Stimulated activated naive CD4-positive, alpha-beta T cell (primary cell): ENCODE results near the gene DAZAP1.

Experiments
- DNase-seq, 6 experiments: peaks; one replicate each; lab custom pipeline; 2025; lab: John Stamatoyannopoulos, UW

The DAZAP1 gene

DNA sequence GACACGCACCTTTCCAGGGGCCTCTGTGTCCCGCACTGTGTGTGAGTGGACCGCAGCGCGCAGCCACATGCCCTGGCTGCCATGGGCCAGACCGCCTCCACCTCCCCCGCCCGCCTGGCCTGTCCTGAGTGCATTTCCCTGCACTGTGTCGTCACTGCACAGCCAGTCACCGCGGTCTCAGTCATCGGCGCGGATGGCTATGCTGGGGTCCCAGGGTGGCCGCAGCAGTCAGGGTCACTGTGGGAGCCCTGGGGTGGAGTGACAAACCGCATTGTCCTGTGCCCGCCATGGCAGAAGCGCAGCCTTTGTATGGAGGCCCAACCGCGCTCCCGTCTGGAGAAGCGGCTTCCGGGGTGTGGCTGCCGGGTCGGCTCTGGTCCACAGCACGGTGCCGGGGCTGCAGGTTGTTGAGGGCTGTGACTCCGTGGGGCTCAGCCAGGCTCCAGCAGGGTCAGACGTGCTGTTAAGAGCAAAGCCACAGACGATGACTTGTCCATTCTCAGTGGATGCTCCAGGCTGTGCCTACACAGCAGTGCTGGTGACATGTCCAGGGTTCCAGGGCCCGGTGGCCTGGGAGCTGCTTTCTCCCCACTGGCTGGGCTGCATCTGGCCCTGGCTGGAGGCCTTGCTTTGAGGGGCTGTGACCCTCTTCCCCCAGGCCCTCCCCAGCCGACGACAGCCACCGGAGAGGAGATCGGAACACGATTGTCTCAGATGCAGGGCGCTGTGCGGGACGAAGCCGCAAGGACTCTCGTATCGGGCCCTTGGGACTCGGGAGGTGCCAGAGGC, 30.0 kb upstream of the DAZAP1 start:
- no peak for DNase-seq

DNA sequence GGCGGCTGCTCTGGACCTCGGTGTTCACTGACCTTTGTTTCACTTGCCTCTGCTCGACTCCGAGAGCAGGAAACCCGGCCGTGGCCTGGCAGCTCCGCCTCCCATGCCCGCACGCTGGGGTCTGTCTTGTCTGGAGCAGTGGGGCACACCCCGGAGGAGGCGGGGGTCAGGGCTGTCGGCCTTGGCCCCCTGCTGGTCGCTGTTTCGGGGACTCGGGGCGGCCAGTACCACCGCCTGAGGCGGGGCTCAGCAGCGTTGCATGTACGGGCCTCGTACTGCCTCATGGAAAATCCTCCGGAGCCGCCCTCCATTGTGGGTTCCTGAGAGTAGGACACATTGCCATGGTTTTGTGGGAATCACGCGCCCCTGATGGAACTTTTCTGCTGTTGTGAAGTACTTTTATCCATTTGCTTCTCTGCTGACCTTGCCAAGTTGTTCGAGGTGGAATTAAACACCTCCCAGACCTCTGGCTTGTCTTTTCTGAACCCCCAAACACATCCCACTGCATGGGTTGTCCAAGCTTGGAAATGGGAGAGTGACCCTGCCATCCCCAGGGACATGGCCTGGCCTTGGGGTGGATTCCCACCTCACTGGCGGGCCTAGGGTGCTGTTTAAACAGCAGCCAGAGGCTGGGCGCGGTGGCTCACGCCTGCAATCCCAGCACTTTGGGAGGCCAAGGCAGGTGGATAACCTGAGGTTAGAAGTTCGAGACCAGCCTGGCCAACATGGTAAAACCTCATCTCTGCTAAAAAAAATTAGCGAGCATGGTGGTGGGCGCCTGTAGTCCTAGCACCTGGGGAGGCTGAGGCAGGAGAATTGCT, 29.2 kb upstream of the DAZAP1 start:
- no peak for DNase-seq

DNA sequence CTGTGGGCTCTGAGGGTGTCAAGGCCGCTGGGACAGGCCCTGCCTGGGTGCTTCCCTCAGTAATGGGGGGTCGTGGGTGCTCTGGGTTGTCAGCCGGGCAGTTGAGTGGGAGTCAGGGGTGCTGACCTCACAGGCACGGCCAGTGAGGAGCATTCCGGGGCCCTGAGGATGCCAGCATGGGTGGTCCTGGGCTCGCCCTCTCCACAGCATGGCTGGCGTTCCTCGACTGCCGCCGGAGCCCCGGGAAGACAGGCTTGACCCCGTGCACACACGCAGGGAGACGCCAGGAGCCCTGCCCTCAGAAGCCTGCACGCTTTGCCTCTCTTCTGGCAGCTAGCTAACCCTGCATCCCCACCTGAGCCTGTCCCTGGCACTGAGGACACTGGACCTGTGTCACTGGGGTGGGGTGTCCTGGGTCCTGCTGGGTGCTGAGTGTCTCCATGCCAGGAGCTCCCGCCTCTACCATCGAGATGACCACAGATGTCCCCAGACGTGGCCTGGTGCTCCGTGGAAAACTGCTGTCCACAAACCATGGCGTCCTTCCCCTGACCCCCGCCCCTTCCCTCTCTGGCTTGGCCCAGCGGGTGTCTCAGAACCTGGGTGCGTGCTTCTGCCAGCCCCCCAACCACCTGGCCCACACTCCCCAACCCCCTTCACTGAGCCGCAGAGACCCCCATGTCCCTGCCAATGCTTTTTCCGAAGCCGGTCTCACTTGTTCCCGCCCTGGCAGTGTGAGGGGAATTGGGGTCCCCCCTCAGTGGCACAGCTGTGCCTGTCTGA, 28.1 kb upstream of the DAZAP1 start:
- no peak for DNase-seq

DNA sequence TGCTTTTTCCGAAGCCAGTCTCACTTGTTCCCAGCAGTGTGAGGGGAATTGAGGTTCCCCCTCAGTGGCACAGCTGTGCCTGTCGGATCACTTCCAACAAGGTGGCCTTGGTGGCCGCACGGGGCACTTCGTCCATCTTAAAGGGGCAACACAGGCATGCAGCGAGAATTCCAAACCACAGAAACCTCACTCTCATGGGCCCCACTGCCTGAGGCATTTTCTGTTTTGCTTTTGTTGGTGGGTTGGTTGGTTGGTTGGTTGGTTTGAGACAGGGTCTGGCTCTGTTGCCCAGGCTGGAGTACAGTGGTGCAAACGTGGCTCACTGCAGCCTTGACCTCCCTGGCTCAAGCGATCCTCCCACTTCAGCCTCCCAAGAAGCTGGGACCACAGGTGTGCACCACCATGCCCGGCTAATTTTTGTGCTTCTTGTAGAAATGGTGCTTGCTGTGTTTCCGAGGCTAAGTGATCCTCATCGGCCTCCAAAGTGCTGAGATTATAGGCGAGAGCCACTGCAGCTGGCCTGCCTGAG, 27.4 kb upstream of the DAZAP1 start:
- DNase-seq = no peak

DNA sequence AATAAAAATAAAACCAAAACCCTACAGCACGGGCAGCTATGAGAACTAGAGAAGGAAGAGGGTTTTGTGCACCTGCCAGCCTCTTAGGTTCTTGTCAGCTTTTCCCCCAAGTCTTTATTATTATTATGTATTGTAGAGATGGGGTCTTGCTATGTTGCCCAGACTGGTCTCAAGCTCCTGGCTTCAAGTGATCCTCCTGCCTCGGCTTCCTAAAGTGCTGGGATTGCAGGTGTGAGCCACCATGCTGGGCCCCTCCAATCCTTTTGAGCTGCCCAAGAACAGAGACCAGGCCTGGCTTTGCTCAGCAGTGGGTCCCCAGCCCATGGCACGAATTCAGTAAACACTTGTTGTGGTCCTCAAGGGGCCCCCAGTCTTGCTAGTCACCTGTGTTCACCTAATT, 25.1 kb upstream of the DAZAP1 start:
- DNase-seq = no peak

DNA sequence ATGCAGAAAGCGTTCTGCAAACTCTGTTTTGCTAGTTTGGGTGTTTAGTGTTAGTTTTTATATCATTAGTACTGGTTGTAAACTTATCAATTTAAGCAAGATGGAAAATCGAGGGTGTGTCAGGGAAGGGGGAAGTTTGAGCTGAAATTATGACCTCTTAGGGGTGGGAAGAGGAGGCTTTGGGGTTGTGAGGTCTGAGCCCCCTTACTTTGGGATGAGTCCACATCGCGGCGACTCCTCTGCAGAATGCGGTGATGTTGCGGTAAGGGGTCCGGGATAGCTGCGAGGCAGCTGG, 24.4 kb upstream of the DAZAP1 start:
- no peak for DNase-seq

DNA sequence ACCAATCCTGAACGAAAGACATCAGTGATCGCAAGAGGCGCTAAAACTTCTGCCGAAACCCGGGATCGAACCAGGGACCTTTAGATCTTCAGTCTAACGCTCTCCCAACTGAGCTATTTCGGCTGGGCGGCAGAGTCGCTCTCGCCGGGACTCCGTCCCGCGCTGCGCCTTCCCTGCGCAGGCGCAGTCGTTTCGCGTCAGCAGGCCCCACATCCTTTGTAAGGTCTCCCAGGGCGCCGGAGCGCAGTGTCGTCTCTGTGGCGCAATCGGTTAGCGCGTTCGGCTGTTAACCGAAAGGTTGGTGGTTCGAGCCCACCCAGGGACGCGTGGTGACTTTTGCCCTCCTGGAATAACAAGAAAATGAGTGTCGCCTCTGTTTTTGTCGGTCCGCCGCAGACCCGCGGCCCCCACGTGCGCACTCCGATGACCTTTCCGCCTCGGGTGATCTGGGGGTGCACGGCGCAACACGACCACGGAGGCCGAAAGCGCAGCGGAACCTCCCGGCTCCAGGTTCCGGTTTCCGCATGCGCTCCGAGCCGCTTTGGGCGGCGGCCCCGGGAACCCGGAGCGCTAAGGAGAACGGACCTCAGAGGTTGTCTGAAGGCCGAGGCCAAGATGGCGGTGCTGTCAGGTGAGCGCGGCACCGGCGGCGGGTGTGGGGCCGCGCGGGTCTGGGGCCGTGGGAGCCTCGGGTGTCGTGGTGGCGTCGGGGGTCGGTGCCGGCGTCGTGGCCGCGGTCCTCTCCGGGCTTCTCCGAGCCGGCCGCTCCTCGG, 23.9 kb upstream of the DAZAP1 start, which contains the start of gene NDUFS7:
TSS of gene NDUFS7 (plus strand) at position 596 of the 773 bp plus-strand sequence. CDS start at position 616, 20 bp downstream.
- DNase-seq = peak; percentile 86 to 99 (median 94)

DNA sequence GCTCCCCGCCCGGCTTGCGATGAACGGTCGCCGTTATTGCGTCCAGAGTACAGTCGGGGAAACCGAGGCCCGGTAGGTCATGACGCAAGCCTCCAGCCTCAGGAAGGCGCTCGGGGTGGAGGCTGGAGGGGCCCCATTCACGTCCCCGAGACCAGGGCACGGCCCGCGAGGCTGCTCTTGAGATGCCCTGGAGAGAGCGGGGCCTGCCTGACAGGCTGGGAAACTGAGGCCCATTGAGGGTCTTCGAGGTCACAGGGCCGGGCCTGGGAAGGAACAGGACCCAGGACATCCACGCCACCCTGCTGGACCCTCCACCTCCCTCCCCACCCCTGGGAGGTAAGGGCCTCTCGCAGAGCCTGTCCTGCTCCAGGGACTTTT, 23.3 kb upstream of the DAZAP1 start:
- no peak for DNase-seq

DNA sequence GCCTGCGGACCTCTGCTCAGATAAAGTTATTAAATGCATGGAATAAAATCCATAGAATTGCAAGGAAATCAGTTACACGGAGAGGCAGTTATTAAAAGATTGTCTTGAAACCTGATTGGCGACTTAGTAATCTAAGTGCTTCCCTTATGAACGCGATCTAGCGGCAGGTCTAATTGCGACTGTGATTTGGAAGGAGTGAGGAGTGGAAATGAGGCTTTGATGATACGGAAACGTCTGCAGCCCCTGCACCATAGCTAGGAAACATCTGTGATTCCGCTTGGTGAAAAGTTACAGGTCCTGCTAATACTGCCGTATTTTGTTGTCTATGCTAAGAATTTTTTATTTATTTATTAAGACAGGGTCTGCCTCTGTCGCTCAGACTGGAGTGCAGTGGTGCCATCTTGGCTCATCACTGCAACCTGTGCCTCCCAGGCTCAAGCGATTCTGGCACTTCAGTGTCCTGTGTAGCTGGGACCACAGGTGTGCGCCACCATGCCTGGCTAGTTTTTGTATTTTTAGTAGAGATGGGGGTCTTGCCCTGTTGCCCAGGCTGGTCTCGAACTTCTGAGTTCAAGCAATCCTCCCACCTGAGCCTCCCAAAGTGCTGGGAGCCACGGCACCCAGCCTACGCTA, 22.8 kb upstream of the DAZAP1 start:
- peak in 1 of 6 experiments; percentile 22 for DNase-seq

DNA sequence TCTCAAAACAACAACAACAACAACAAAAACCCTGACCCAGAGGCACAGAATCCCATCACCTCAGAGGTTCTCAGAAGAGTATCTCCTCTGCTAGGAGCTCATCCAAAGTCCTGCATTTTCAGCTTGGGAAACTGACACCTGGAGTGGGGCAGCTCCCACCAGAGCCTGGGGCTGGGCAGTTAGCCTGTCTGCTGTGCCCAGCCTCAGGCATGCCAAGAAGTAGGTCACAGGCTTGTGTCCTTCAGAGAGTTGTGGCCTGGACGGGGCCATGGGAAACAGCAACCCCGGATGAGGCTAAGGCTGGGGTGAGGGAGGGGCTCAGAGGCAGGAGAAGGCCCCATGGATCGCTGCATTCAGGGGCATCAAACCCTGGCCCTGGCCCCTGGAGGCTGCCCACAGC, 21.6 kb upstream of the DAZAP1 start:
- DNase-seq = no peak

DNA sequence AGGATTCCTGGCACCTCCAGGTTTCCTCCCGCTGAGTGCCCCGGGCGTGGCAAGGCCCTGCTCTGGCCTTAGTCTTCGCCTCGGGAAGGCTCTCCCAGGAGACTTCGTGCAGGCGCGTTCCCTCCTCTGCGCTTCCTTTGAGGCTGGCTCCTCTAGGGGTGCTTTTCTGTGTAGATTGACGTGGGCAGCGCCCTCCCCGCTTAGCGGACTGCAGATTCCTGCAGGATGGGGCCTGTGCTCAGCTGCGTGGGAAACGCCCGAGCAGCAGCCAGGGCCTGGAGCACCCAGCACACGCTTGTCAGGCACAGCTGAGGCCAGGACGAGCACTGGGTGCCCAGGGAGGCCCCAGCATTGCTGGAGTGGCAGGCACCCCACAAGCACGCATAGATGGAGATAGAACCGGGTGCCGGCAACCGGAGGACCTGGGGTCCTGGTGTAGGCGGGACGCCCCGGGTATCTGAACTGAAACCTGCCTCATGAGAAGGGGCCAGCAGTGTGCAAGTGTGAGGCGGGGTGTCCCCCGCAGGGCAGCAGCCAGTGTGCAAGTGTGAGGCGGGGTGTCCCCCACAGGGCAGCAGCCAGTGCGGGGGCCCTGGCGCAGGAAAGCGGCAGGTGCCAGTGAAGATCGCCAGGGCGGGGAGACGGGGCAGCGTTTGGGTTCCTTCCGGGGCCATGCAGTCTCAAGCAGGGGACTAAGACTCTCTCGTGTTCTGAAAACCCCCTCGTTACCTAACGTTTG, 20.3 kb upstream of the DAZAP1 start:
- DNase-seq = no peak

DNA sequence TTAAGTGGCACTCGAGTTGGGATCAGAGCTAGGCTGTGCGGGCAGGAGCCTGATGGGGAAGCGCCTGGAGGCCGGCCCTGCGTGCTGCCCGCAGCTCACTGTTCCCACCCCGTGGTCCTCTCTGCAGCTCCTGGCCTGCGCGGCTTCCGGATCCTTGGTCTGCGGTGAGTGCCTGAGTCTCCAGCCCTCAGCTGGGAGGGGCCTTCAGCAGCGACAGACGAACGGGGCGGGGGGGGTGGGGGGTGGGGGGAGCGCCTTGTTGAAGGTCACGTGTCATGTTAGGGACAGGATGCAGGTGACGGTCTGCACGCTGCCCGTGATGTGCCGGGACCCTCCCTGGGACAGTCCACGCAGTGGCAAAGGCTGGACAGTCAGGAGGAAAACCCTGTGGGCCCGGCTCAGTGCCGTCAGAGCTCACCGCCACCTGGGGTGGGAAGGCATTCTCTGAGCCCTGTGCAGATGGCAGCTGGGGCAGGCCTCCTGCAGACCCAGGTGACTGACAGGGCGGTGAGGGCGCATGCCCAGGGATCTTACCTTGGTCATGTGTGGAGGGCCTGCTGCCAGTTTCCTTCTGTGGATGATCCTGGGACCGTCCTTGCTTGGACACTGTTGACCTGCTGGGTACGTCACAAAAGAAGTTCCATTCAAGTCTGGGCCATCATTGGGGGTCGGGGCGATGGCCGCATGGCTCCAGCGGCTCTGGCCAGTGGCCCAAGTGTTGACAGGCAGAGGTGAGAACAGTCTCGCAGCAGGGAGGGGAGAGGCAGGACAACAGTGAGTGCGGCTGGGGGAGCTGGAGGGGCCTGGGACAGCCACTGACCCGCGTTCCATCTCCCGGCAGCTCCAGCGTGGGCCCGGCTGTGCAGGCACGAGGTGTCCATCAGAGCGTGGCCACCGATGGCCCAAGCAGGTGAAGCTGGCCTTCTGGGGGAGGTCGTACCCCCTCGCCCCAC, 19.4 kb upstream of the DAZAP1 start:
- DNase-seq = no peak

DNA sequence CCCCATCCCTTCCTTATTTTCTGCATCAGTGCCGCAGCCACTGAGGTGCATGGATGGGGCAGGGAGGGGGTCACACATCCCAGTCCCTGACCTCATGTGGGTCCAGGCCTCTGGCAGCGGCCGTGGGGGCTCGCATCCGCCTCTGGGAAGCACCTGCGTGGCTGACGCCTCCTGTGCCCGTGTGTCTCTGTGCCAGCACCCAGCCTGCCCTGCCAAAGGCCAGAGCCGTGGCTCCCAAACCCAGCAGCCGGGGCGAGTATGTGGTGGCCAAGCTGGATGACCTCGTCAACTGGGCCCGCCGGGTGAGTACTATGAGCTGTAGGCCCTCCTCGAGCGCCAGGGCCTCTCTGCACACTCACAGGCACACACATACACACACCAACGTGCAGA, 18.8 kb upstream of the DAZAP1 start:
- no peak for DNase-seq

DNA sequence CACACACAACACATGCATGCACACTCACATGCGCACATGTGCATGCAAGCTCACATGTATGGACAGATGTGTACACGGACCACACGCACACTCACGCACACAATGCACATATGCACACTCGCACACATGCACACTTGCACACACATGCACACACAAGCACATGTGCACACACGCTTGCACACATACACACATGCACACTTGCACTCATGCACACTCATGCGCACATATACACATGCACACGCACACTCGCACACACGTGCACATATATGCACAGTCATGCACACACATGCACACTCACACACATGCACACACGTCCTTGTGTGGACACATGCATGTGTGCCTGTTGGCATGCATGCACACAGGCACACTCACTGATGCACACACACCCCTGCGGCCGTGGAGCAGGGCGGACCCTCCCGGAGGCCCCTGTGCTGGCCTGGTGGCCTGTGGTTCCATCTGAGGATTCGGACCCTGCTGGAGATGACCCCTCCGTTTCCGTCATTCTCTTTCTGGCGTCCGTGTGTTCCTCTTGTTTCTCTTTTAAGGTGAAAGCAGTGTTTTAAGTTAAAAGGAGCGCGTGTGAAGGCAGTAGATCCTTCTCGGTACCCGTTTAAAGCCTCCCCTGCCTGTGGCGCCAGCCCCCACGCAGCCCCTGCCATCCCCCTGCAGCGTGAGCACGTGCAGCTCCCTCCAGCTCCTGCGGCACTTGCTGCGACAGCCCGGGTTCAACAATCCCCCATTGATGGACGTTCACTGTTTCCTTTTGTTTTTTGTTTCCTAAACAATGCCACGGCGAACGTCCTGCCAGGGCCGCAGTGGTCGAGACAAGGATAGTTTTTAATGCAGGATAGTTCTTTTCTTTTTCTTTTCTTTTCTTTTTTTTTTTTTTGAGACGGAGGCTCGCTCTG, 18.1 kb upstream of the DAZAP1 start:
- DNase-seq = no peak

DNA sequence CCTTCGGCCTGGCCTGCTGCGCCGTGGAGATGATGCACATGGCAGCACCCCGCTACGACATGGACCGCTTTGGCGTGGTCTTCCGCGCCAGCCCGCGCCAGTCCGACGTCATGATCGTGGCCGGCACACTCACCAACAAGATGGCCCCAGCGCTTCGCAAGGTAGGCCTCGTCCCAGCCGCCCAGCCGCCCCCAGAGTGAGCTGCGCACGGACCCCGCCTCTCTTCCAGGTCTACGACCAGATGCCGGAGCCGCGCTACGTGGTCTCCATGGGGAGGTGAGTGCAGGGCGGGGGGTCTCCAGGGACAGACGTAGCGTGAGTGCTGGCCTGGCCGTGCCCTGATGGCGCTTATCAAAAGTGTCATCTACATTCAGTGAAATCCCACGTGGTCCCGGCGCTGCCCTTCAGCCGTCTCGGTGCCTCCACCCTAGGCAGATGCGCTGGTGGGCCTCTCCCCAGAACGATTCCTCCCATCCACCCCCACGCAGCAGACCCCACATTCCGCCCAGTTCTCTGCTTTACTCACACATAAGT, 16.4 kb upstream of the DAZAP1 start:
- DNase-seq = no peak

DNA sequence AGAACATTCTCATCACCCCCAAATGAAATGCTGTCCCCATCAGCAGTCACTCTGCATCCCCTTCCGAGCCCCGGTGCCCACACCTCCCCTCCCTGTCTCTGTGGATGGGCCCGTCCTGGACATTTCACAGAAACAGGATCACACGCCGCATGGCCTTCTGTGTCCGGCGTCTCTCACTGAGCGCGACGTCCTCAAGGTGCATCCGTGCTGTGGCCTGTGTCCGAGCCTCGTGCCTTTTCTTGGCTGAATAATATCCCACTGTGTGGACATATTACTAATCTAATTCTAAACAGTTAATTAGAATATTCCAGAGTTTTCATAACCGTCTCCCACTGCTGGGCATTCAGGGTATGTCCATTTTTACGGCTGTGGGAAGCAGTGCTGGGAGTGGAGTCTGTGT, 15.0 kb upstream of the DAZAP1 start:
- DNase-seq = no peak

DNA sequence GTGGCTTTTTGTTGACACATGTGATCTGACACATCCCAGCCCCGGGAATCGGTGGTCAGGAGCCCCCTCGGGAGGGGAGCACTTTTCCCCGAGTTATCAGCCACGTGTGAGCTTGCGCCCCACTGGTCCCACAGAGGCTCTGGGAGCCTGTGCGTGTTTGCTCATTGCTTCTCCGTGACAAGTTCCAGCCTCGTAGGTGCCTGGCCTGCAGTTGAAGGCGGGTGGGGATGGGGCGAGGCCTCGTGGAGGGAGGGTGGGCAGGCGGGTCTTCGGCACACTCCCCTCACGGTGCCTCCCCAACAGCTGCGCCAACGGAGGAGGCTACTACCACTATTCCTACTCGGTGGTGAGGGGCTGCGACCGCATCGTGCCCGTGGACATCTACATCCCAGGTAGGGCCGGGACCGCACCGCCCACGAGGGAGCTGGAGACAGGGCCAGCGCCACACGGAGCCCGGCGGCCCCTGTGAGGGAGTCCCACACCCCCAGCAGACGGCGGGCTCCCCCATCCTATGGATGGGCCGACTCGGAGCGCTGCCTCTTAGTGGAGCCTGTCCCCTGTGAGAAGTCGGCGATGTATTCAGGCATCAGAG, 14.4 kb upstream of the DAZAP1 start:
- no peak for DNase-seq

DNA sequence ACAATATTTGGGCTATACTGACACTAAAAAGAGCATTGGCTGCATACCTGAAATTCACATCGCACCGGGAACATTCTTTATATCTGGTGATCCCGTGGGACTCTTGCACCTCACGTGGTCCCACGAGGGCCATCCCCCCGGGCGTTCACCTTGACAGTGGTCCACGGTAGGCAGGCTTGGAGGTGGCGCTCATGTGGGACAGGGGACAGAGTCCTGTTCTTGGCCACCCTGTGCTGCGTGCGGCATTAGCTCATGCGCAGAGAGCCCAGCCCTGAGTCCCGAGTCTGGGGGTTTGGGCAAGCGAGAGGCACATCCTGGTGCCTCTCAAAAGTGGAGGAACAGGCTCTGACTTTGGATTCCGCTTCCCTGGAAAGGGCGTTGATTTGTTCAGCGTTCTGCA, 13.5 kb upstream of the DAZAP1 start:
- DNase-seq = no peak
